ENCODE results near the gene ST6GAL2.

Gene ST6GAL2

GRCh38 chr2:106812383-106812782 is 73.6 kb downstream of the ST6GAL2 start:
- no peak overlapping the region for H3K4me3 ChIP-seq (ENCODE audit: low read depth, low read length)
- TF ChIP-seq CTCF (IDR thresholded peaks at IDR 0.05; ENCODE audit: borderline replicate concordance, insufficient read depth, low read depth, low read length): no peak

- TF ChIP-seq CTCF (IDR thresholded peaks at IDR 0.05; ENCODE audit: borderline replicate concordance, insufficient read depth, low read depth, low read length): no peak
- H3K4me3 ChIP-seq (ENCODE audit: low read depth, low read length): no peak overlapping the region
Measured at GRCh38 chr2:106805716-106806115, 80.3 kb downstream of the ST6GAL2 start.

- H3K4me3 ChIP-seq (ENCODE audit: low read depth, low read length): no peak overlapping the region
- TF ChIP-seq CTCF (IDR thresholded peaks at IDR 0.05; ENCODE audit: borderline replicate concordance, insufficient read depth, low read depth, low read length): no peak
Measured at GRCh38 chr2:106804161-106804560, 81.8 kb downstream of the ST6GAL2 start.

- TF ChIP-seq CTCF (IDR thresholded peaks at IDR 0.05; ENCODE audit: borderline replicate concordance, insufficient read depth, low read depth, low read length): no peak
- H3K4me3 ChIP-seq (ENCODE audit: low read depth, low read length): no peak overlapping the region
Measured at GRCh38 chr2:106800976-106801655, 84.9 kb downstream of the ST6GAL2 start.

GRCh38 chr2:106800180-106800579 is 85.8 kb downstream of the ST6GAL2 start:
- no peak overlapping the region for H3K4me3 ChIP-seq (ENCODE audit: low read depth, low read length)
- no peak for TF ChIP-seq CTCF (IDR thresholded peaks at IDR 0.05; ENCODE audit: borderline replicate concordance, insufficient read depth, low read depth, low read length)

GRCh38 chr2:106798826-106799552 is 87.0 kb downstream of the ST6GAL2 start:
- H3K4me3 ChIP-seq (ENCODE audit: low read depth, low read length): no peak overlapping the region
- no peak for TF ChIP-seq CTCF (IDR thresholded peaks at IDR 0.05; ENCODE audit: borderline replicate concordance, insufficient read depth, low read depth, low read length)

- H3K4me3 ChIP-seq (ENCODE audit: low read depth, low read length): no peak overlapping the region
- no peak for TF ChIP-seq CTCF (IDR thresholded peaks at IDR 0.05; ENCODE audit: borderline replicate concordance, insufficient read depth, low read depth, low read length)
Measured at GRCh38 chr2:106797494-106797893, 88.5 kb downstream of the ST6GAL2 start.

All from GM12875 (cell line).